Progenitor cell of endocrine pancreas (in vitro differentiated cells): ENCODE results near the gene EMID1. TPM values are rescaled to one million over a fixed set of nuclear protein-coding genes. Genes with fewer than 3 reads are reported as not detected.

Experiments used
- DNase-seq: peaks from one replicate; pipeline ENCODE4 v3.0.0; 2021; ENCODE audit warnings: low spot score; ENCODE audit not compliant: unreplicated experiment
- H3K27ac Mint-ChIP-seq: 2 replicates; pipeline ENCODE4 v1.8.0; 2021; ENCODE audit warnings: mild to moderate bottlenecking, moderate library complexity, mixed read lengths
- H3K27me3 Mint-ChIP-seq: 2 replicates; pipeline ENCODE4 v1.8.0; 2021; ENCODE audit warnings: mixed read lengths
- H3K36me3 Mint-ChIP-seq: 2 replicates; pipeline ENCODE4 v1.8.0; 2022; ENCODE audit warnings: mixed read lengths; ENCODE audit not compliant: insufficient read depth
- H3K4me1 Mint-ChIP-seq: 2 replicates; pipeline ENCODE4 v1.8.0; 2021; ENCODE audit warnings: low read depth, mixed read lengths
- H3K4me3 Mint-ChIP-seq: 2 replicates; pipeline ENCODE4 v1.8.0; 2021; ENCODE audit warnings: low read depth, mild to moderate bottlenecking, moderate library complexity, mixed read lengths
- H3K9me3 Mint-ChIP-seq: 2 replicates; pipeline ENCODE4 v1.8.0; 2021; ENCODE audit warnings: low read depth, mixed read lengths
- CTCF ChIP-seq: fragments of 200-600 bp; sonication (generic); IDR thresholded peaks from one replicate; pipeline ENCODE4 v1.5.0; 2021; ENCODE audit warnings: antibody characterized with exemption, mild to moderate bottlenecking; ENCODE audit not compliant: unreplicated experiment
- total RNA-seq: library from RNA; stranded (reverse); gene quantifications from 2 replicates; pipeline ENCODE4 v1.2.1, GENCODE V29; 2021

The EMID1 gene
- total RNA-seq, 1 donor from 2014 or later, result 18.9 TPM

DNA sequence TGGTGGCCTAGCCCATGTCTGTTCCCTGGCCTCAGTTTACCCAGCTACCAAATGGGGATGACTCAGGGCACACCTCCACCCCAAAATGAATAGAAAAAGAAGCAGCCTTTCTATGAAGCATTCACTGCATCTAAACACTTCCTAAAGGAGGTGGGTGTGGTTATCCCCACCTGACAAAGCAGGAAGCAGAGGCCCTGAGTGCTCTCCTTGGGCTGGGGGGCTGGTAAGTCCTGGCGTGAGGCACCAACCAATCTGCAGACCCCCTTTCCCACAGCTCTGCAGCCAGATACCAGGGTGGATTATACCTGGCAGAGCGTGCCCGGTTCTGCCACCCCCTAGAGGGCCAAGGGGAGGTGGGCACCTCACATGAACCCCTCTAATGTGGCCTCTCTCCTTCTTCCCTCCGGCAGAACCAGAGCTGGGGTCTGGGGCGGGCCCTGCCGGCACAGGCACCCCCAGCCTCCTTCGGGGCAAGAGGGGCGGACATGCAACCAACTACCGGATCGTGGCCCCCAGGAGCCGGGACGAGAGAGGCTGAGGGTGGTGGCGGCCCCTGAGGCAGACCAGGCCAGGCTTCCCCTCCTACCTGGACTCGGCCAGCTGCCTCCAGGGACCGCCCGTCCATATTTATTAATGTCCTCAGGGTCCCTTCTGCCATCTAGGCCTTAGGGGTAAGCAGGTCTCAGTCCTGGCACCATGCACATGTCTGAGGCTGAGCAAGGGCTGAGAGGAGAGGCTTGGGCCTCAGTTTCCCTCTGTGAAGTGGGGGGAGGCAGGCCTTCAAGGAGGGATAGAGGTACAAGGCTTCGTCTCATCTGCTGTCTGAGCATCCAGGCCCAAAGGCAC is 52.9 kb downstream of the EMID1 start:
- TF ChIP-seq CTCF, result no peak
- Mint-ChIP-seq H3K4me3 (no peak overlapping the region), H3K27ac (no peak overlapping the region), H3K27me3 (no peaks in the 10 kb centered on the region), H3K36me3 (peaks cover 2% of the 10 kb centered on the region), H3K4me1 (no peaks in the 10 kb centered on the region), H3K9me3 (no peaks in the 10 kb centered on the region)
- no peak for DNase-seq

DNA sequence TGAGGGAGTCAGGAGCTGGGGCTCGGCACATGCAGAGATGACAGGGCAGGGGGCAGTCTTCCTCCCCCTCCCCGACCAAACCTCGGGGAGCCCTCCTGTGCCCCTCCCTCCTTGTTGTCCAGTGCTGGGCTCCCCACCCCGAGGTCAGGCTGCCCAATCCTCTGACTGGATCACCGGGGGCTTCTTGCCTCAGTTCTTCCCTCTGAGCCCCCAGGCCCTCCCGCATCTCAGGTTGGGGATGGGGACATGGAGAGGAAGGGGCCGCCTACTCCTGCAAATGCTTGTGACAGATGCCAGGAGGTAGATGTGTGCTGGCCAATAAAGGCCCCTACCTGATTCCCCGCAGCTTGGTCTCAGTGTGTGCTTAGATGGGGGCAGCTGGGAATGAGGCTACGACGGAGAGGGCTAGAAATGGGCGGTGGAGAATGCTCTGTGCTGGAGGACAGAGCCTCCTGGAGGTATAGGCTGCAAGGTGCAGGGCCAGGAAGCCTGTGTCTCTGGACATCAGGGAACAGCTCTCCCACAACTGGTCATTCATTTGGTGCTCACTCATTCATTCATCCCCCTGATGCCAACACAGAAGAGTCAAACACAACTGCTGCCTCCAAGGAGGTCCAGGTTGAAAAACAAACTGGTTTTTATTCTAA is 53.7 kb downstream of the EMID1 start:
- DNase-seq, result no peak
- H3K4me3 Mint-ChIP-seq, result no peak overlapping the region

DNA sequence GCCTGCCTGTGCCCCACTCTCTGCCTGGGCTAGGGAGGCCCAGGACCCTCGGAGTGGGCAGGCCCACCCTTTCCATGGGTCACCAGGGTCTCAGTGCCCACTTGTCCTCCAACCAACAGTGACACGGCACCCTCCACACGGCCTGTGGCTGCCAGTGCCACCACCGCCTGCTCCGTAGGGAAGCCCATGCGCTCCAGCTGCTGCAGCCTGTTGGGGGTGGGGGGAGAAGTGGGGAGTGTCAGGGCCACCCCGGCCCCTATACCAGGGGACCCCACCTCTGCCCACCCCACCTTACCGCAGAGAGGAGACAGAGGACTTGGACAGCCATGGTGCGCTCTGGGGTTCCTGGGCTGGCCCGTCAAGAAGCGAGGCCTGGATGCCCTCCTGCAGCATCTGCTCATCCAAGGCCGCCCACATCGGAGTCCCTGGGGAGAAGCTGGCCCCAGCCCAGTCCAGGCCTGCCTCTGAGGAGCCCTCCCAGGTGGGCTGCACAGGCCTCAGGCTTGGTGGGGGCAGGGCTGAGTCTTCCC is 54.4 kb downstream of the EMID1 start:
- Mint-ChIP-seq H3K4me1 (no peaks in the 10 kb centered on the region), H3K4me3 (no peak overlapping the region), H3K9me3 (no peaks in the 10 kb centered on the region), H3K27ac (no peak overlapping the region), H3K27me3 (no peaks in the 10 kb centered on the region), H3K36me3 (peaks cover 2% of the 10 kb centered on the region)
- DNase-seq, result no peak
- no peak for TF ChIP-seq CTCF

More for the DNA sequence above, 53.7 kb downstream of the EMID1 start:
- no peak for TF ChIP-seq CTCF
- H3K36me3 Mint-ChIP-seq, result peaks cover 2% of the 10 kb centered on the region
- no peaks in the 10 kb centered on the region for H3K27me3 Mint-ChIP-seq
- H3K9me3 Mint-ChIP-seq, result no peaks in the 10 kb centered on the region
- H3K4me1 Mint-ChIP-seq, result no peaks in the 10 kb centered on the region
- no peak overlapping the region for H3K27ac Mint-ChIP-seq

GRCh38 chr22:29260601-29261315 is 55.1 kb downstream of the EMID1 start:
- DNase-seq, result no peak
- TF ChIP-seq CTCF, result no peak
- Mint-ChIP-seq H3K27me3 (no peaks in the 10 kb centered on the region), H3K9me3 (no peaks in the 10 kb centered on the region), H3K4me3 (no peak overlapping the region), H3K4me1 (no peaks in the 10 kb centered on the region), H3K36me3 (peaks cover 2% of the 10 kb centered on the region), H3K27ac (no peak overlapping the region)

DNA sequence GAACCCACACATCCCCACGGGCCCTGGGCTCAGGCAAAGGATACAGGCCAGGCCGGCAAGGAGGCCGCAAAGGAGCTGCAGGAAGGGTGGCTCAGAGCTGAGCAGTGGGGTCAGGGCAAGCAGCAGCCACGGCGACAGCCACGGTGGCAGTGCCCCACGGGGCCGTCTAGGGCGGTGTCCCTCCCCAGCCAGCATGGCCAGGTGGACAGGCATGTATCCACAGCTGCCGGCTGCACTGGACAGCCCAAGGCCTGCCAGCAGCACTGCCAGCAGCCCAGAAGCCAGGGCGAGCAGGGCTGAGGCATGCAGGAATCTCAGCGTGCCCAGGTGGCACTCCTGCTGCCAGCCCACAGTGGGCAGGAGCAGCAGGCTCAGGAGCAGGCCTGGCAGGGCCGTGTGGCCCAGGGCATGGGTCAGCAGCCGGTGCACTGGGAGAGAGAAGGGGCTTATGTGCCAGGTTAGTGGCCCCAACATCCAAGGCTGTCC is 58.1 kb downstream of the EMID1 start:
- Mint-ChIP-seq H3K9me3 (no peaks in the 10 kb centered on the region), H3K27ac (no peak overlapping the region), H3K27me3 (no peaks in the 10 kb centered on the region), H3K4me1 (peaks cover 8% of the 10 kb centered on the region), H3K4me3 (no peak overlapping the region), H3K36me3 (peaks cover 5% of the 10 kb centered on the region)
- TF ChIP-seq CTCF, result no peak
- no peak for DNase-seq
